IMR-90 (cell line): ENCODE measurements around the gene MAGI1. TPM values are rescaled to one million over a fixed set of nuclear protein-coding genes. Genes with fewer than 3 reads are reported as not detected.
A peak's percentile ranks its signal among the peaks of the same experiment; 100 is the strongest.

Experiments
- ATAC-seq: fragments of 200-7000 bp; cut with Tn5 transposase; 2 replicates; pipeline ENCODE4 v1.9.1; 2020; ENCODE audit warnings: low read depth, mild to moderate bottlenecking, moderate library complexity
- BruUV-seq: library from RNA; stranded (reverse); fragments of 400-500 nt; replicated peaks from 2 replicates; lab custom pipeline; 2021; lab: Mats Ljungman, UMichigan
- CTCF ChIA-PET: fragments of 300-600 bp; formaldehyde crosslinking; extraction: SDS; loops from one replicate; lab custom pipeline; 2021; ENCODE audit warnings: antibody characterized with exemption; lab: Yijun Ruan, JAX
- POLR2A ChIA-PET: fragments of 300-600 bp; sonication (Branson Sonifier 250); formaldehyde crosslinking; loops from one replicate; lab custom pipeline; 2022; ENCODE audit warnings: antibody characterized with exemption; ENCODE audit not compliant: unreplicated experiment; lab: Charles Lee
- DNase-seq: peaks from one replicate; pipeline ENCODE4 v3.0.0; 2013
- H2AFZ ChIP-seq: replicated peaks from 2 replicates; pipeline ENCODE3; 2013; ENCODE audit warnings: low read length, mild to moderate bottlenecking; ENCODE audit not compliant: poor library complexity
- H2AK5ac ChIP-seq: 2 replicates; pipeline ENCODE4 v1.6.1; 2013; ENCODE audit warnings: low read depth, low read length, inconsistent platforms
- H2AK9ac ChIP-seq: replicated peaks from 2 replicates; pipeline ENCODE3; 2013; ENCODE audit warnings: mild to moderate bottlenecking, low read depth, low read length, moderate library complexity; ENCODE audit not compliant: poor library complexity
- H2BK120ac ChIP-seq: 2 replicates; pipeline ENCODE4 v1.6.1; 2013; ENCODE audit warnings: low read depth, low read length, inconsistent platforms
- H2BK15ac ChIP-seq: 3 replicates; pipeline ENCODE4 v1.6.1; 2013; ENCODE audit warnings: low read depth, low read length, inconsistent platforms
- H2BK20ac ChIP-seq: 2 replicates; pipeline ENCODE4 v1.6.1; 2013; ENCODE audit warnings: low read depth, mild to moderate bottlenecking, inconsistent platforms, low read length, moderate library complexity
- H2BK5ac ChIP-seq: 2 replicates; pipeline ENCODE4 v1.6.1; 2013; ENCODE audit warnings: mild to moderate bottlenecking, low read depth, low read length, inconsistent platforms; ENCODE audit not compliant: poor library complexity, severe bottlenecking
- H3K14ac ChIP-seq: replicated peaks from 2 replicates; pipeline ENCODE4 v1.6.1; 2013; ENCODE audit warnings: low read depth, low read length, inconsistent platforms
- H3K18ac ChIP-seq: 2 replicates; pipeline ENCODE4 v1.6.1; 2013; ENCODE audit warnings: low read depth, low read length, control low read depth
- H3K23ac ChIP-seq: 2 replicates; pipeline ENCODE4 v1.6.1; 2013; ENCODE audit warnings: low read depth, low read length, inconsistent platforms
- H3K27ac ChIP-seq: 2 replicates; pipeline ENCODE4 v1.5.1; 2013; ENCODE audit warnings: mild to moderate bottlenecking, control low read depth, low read length; ENCODE audit not compliant: insufficient read depth
- H3K27me3 ChIP-seq: 2 replicates; pipeline ENCODE4 v1.6.1; 2013; ENCODE audit warnings: low read length; ENCODE audit not compliant: control insufficient read depth, insufficient read depth
- H3K36me3 ChIP-seq: 2 replicates; pipeline ENCODE4 v1.6.1; 2013; ENCODE audit warnings: low read length, mixed read lengths; ENCODE audit not compliant: control insufficient read depth, insufficient read depth
- H3K4ac ChIP-seq: 2 replicates; pipeline ENCODE4 v1.6.1; 2013; ENCODE audit warnings: low read depth, low read length, inconsistent platforms
- H3K4me1 ChIP-seq: 2 replicates; pipeline ENCODE4 v1.6.1; 2013; ENCODE audit warnings: low read length, mixed read lengths; ENCODE audit not compliant: control insufficient read depth, insufficient read depth
- H3K4me2 ChIP-seq: 2 replicates; pipeline ENCODE4 v1.6.1; 2013; ENCODE audit warnings: low read depth, mild to moderate bottlenecking, control low read depth, low read length, moderate library complexity
- H3K4me3 ChIP-seq: 2 replicates; pipeline ENCODE4 v1.5.1; 2013; ENCODE audit warnings: low read depth, mild to moderate bottlenecking, control low read depth, low read length, moderate library complexity; ENCODE audit not compliant: insufficient read depth
- H3K56ac ChIP-seq: 2 replicates; pipeline ENCODE4 v1.6.1; 2013; ENCODE audit warnings: low read length, inconsistent platforms; ENCODE audit not compliant: insufficient read depth; ENCODE audit errors: extremely low read depth
- H3K79me1 ChIP-seq, 2 experiments: 2 replicates each; pipeline ENCODE4 v1.6.1; 2013; ENCODE audit warnings: low read length in 2 of 2, inconsistent platforms in 1 of 2, low read depth in 1 of 2
- H3K9ac ChIP-seq: 2 replicates; pipeline ENCODE4 v1.6.1; 2013; ENCODE audit warnings: low read depth, low read length, control low read depth
- H3K9me1 ChIP-seq: 2 replicates; pipeline ENCODE4 v1.6.1; 2013; ENCODE audit warnings: low read length, inconsistent platforms; ENCODE audit not compliant: insufficient read depth
- H3K9me3 ChIP-seq: 2 replicates; pipeline ENCODE4 v1.6.1; 2013; ENCODE audit warnings: low read length; ENCODE audit not compliant: control insufficient read depth, insufficient read depth
- H4K20me1 ChIP-seq: 2 replicates; pipeline ENCODE4 v1.6.1; 2013; ENCODE audit warnings: low read length, inconsistent platforms; ENCODE audit not compliant: insufficient read depth
- H4K5ac ChIP-seq: 2 replicates; pipeline ENCODE4 v1.6.1; 2013; ENCODE audit warnings: mild to moderate bottlenecking, low read depth, low read length, control low read depth
- H4K8ac ChIP-seq, 2 experiments: 2 replicates each; pipeline ENCODE4 v1.6.1; 2013; ENCODE audit warnings: low read depth in 2 of 2, low read length in 2 of 2, control low read depth in 1 of 2, inconsistent platforms in 1 of 2
- H4K91ac ChIP-seq: 2 replicates; pipeline ENCODE4 v1.6.1; 2013; ENCODE audit warnings: low read depth, low read length, inconsistent platforms; ENCODE audit not compliant: insufficient read depth
- BHLHE40 ChIP-seq: fragments of 150-350 bp; IDR thresholded peaks from 2 replicates; pipeline ENCODE4 v1.6.1; 2016; ENCODE audit warnings: mild to moderate bottlenecking, low read depth, low read length
- CEBPB ChIP-seq: IDR thresholded peaks from 2 replicates; pipeline ENCODE4 v1.6.1; 2012; ENCODE audit warnings: low read depth, low read length, improper control_type of control experiment
- CHD1 ChIP-seq: IDR thresholded peaks from 2 replicates; pipeline ENCODE4 v1.6.1; 2012; ENCODE audit warnings: low read depth, low read length, improper control_type of control experiment
- FOS ChIP-seq: fragments of 150-350 bp; IDR thresholded peaks from 2 replicates; pipeline ENCODE4 v1.6.1; 2016; ENCODE audit warnings: low read depth, low read length
- MAFK ChIP-seq: IDR thresholded peaks from 2 replicates; pipeline ENCODE4 v1.6.1; 2012; ENCODE audit warnings: low read depth, low read length, improper control_type of control experiment
- MAZ ChIP-seq: IDR thresholded peaks from 2 replicates; pipeline ENCODE4 v1.6.1; 2012; ENCODE audit warnings: low read depth, mild to moderate bottlenecking, low read length, improper control_type of control experiment, moderate library complexity, borderline replicate concordance
- NFE2L2 ChIP-seq: fragments of 150-350 bp; IDR thresholded peaks from 2 replicates; pipeline ENCODE4 v1.6.1; 2016; ENCODE audit warnings: low read depth, mild to moderate bottlenecking, low read length
- POLR2A ChIP-seq: IDR thresholded peaks from 2 replicates; pipeline ENCODE4 v1.6.1; 2012; ENCODE audit warnings: mild to moderate bottlenecking, low read depth, low read length
- RCOR1 ChIP-seq: IDR thresholded peaks from 2 replicates; pipeline ENCODE4 v1.6.1; 2012; ENCODE audit warnings: mild to moderate bottlenecking, low read length, improper control_type of control experiment; ENCODE audit not compliant: insufficient replicate concordance
- RFX5 ChIP-seq: IDR thresholded peaks from 2 replicates; pipeline ENCODE4 v1.8.0; 2012; ENCODE audit warnings: low read depth, mild to moderate bottlenecking, low read length, moderate library complexity
- SMC3 ChIP-seq: fragments of 150-350 bp; IDR thresholded peaks from 2 replicates; pipeline ENCODE4 v1.6.1; 2016; ENCODE audit warnings: low read depth, mild to moderate bottlenecking, antibody characterized with exemption, low read length, moderate library complexity
- WGBS, 2 experiments: methylation state at CpG; one replicate each; pipeline versions ENCODE4 v1.1.5 to v1.1.7; 2013; ENCODE audit warnings: missing lambda C conversion rate in 2 of 2; ENCODE audit not compliant: insufficient read length in 1 of 2; ENCODE audit errors: extremely low coverage in 2 of 2; 5-methylcytosine and 5-hydroxymethylcytosine counted together
- dilution Hi-C: fragments of 300-500 bp; cut with HindIII; formaldehyde crosslinking; loops from one replicate; pipeline ENCODE4 v1.14.3; 2018; ENCODE audit warnings: low sequenced_read_pairs; ENCODE audit not compliant: unreplicated experiment
- in situ Hi-C: fragments of 300-500 bp; cut with MboI; formaldehyde crosslinking; loops from 3 replicates; pipeline ENCODE4 v1.14.3; 2019; ENCODE audit warnings: low sequenced_read_pairs, inconsistent platforms, mixed read lengths
- intact Hi-C: fragments of 100-400 bp; cut with micrococcal nuclease; formaldehyde crosslinking; loops from 2 replicates; pipeline ENCODE4 v1.10.0; 2022
- polyA plus RNA-seq, 3 experiments: library from polyadenylated mRNA; depleted of rRNA; stranded (reverse); fragments of >200 nt; gene quantifications; 2 replicates each; pipeline ENCODE4 v1.2.3, GENCODE V29; 2012; ENCODE audit warnings: low replicate concordance in 1 of 3
- total RNA-seq: library from RNA; depleted of rRNA; stranded (reverse); fragments of >200 nt; gene quantifications from 2 replicates; pipeline ENCODE4 v1.2.3, GENCODE V29; 2012
- TF ChIP-seq, protein P1 (sequence below): conservative IDR thresholded peaks from 2 replicates; pipeline ENCODE4 v1.5.1; 2012; ENCODE audit warnings: mild to moderate bottlenecking, low read depth, low read length, improper control_type of control experiment
- TF ChIP-seq, protein P2 (sequence below): fragments of 150-350 bp; IDR thresholded peaks from 2 replicates; pipeline ENCODE4 v1.6.1; 2016; ENCODE audit warnings: low read depth, mild to moderate bottlenecking, low read length, moderate library complexity, borderline replicate concordance
- TF ChIP-seq, protein P3 (sequence below): fragments of 150-350 bp; IDR thresholded peaks from 2 replicates; pipeline ENCODE4 v1.6.1; 2017; ENCODE audit warnings: mild to moderate bottlenecking, antibody characterized with exemption, low read length, low read depth

Gene MAGI1
- total and polyA plus RNA-seq, 2 of the 4 experiments (the other 2 are of a cell fraction), result 14.5 to 24.2 TPM

DNA sequence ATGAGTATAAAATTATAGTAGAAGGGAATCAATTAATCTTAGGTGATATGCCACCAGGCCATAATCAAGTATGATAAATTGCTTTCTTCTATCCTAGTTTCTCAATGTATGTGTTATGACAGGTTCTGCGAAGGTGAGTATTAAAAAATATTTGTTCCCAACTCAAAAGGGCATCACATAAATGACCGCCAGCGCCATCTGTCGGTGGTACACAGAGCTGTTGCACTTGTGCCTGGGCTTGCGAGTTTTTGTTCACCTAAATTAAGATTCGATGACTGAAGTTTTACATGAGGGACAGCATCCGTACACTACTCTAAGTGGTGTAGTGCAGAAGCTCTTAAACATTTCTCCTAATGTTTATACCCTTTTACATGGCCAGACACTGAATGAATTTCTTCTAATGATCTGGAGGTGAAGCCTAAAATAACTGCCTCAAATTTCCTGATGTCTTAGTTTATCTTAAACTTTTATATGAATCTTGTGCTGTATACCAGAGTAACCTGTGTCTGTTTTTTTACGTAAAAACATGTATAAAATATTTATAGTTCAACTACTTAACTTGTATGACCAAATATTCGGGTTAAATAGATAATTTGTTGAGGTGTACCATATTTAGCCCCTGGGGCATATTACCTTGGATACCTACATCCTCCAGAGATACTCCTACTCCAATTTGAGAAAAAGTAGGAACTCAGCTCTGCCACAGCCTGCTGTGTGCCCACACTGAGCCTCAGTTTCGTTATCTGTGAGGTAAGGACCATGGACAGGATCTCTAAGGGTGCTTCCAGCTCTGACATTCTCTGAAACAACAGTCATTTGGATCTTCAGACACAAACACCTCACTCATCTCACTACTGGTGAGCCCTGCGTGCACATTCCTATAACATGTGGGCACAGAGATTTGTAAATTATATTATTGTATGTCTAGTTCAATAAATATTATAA is 365.6 kb downstream of the MAGI1 start:
- Histone ChIP-seq H3K27ac (no peak overlapping the region), H2AK9ac (no peak overlapping the region), H4K8ac (no peak overlapping the region), H3K9ac (no peak overlapping the region), H3K56ac (no peak overlapping the region), H4K5ac (no peak overlapping the region), H2AK5ac (no peak overlapping the region), H3K14ac (no peak overlapping the region), H3K36me3 (no peaks in the 10 kb centered on the region), H3K18ac (no peak overlapping the region), H2BK120ac (no peak overlapping the region), H3K4me1 (no peaks in the 10 kb centered on the region), H3K9me3 (no peaks in the 10 kb centered on the region), H2AFZ (no peak overlapping the region), H3K23ac (no peak overlapping the region), H3K9me1 (no peaks in the 10 kb centered on the region), H3K4me3 (no peak overlapping the region), H3K4ac (no peak overlapping the region), H3K4me2 (no peak overlapping the region), H2BK5ac (no peak overlapping the region), H2BK15ac (no peak overlapping the region), H3K27me3 (no peaks in the 10 kb centered on the region), H3K79me1 (peaks cover 9 to 22% of the 10 kb centered on the region in 2 experiments; a peak in 3 of 4 replicates), H4K91ac (no peak overlapping the region), H4K20me1 (no peaks in the 10 kb centered on the region; the same call in 1 of the 2 replicates), H2BK20ac (no peak overlapping the region)
- ChIA-PET CTCF (interaction anchor here (0.5 to 2.0 kb wide), 8 partner anchors 10 to 234 kb away, joined by 3 to 5 read pairs (median 4); no protein-coding TSS in a partner anchor), POLR2A (no interaction called here)
- ATAC-seq (peak; percentile 68), DNase-seq (peak; percentile 57)
- in situ Hi-C loops (loop anchor here (10.0 kb wide), 1 partner anchor 238 kb away; no protein-coding TSS in a partner anchor), intact Hi-C loops (loop anchor here (1.0 kb wide), 2 partner anchors 59 to 234 kb away; no protein-coding TSS in a partner anchor), dilution Hi-C loops (no loop called here)
- WGBS, 2 experiments, result no CpG with 5 or more reads among the region's 11 CpGs
- BruUV-seq, result no TSS peak
- TF ChIP-seq RCOR1 (no peak), MAZ (no peak), POLR2A (no peak), BHLHE40 (no peak), CEBPB (no peak), RFX5 (no peak), FOS (no peak), SMC3 (peak; percentile 75), MAFK (no peak), CHD1 (no peak), NFE2L2 (no peak)
- TF ChIP-seq, protein P1, sequence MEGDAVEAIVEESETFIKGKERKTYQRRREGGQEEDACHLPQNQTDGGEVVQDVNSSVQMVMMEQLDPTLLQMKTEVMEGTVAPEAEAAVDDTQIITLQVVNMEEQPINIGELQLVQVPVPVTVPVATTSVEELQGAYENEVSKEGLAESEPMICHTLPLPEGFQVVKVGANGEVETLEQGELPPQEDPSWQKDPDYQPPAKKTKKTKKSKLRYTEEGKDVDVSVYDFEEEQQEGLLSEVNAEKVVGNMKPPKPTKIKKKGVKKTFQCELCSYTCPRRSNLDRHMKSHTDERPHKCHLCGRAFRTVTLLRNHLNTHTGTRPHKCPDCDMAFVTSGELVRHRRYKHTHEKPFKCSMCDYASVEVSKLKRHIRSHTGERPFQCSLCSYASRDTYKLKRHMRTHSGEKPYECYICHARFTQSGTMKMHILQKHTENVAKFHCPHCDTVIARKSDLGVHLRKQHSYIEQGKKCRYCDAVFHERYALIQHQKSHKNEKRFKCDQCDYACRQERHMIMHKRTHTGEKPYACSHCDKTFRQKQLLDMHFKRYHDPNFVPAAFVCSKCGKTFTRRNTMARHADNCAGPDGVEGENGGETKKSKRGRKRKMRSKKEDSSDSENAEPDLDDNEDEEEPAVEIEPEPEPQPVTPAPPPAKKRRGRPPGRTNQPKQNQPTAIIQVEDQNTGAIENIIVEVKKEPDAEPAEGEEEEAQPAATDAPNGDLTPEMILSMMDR, result peak; percentile 66
- TF ChIP-seq, protein P2, sequence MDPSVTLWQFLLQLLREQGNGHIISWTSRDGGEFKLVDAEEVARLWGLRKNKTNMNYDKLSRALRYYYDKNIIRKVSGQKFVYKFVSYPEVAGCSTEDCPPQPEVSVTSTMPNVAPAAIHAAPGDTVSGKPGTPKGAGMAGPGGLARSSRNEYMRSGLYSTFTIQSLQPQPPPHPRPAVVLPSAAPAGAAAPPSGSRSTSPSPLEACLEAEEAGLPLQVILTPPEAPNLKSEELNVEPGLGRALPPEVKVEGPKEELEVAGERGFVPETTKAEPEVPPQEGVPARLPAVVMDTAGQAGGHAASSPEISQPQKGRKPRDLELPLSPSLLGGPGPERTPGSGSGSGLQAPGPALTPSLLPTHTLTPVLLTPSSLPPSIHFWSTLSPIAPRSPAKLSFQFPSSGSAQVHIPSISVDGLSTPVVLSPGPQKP, result no peak
- TF ChIP-seq, protein P3, sequence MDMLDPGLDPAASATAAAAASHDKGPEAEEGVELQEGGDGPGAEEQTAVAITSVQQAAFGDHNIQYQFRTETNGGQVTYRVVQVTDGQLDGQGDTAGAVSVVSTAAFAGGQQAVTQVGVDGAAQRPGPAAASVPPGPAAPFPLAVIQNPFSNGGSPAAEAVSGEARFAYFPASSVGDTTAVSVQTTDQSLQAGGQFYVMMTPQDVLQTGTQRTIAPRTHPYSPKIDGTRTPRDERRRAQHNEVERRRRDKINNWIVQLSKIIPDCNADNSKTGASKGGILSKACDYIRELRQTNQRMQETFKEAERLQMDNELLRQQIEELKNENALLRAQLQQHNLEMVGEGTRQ, result no peak
